RWPE2 (cell line): ENCODE data around the gene HLCS.

Experiments
- ATAC-seq: fragments of 200-7000 bp; cut with Tn5 transposase; 3 replicates; pipeline ENCODE4 v1.9.1; 2021; ENCODE audit warnings: low read depth
- DNase-seq: peaks from one replicate; pipeline ENCODE4 v3.0.0-alpha.2; 2020; ENCODE audit warnings: low spot score
- H3K27ac ChIP-seq: fragments of 450-650 bp; 2 replicates; pipeline ENCODE4 v1.5.1; 2017; ENCODE audit warnings: mild to moderate bottlenecking; ENCODE audit not compliant: poor library complexity, severe bottlenecking
- H3K27me3 ChIP-seq: fragments of 250-450 bp; sonication (Bioruptor Pico); 2 replicates; pipeline ENCODE4 v1.5.1; 2021; ENCODE audit warnings: mild to moderate bottlenecking, moderate library complexity; ENCODE audit not compliant: insufficient read depth, poor library complexity, severe bottlenecking
- H3K36me3 ChIP-seq: fragments of 250-450 bp; sonication (Bioruptor Pico); 2 replicates; pipeline ENCODE4 v1.5.1; 2020; ENCODE audit warnings: low read depth, mild to moderate bottlenecking, moderate library complexity
- H3K4me1 ChIP-seq: fragments of 250-450 bp; sonication (Bioruptor Pico); 2 replicates; pipeline ENCODE4 v1.5.1; 2021; ENCODE audit warnings: mild to moderate bottlenecking, moderate library complexity; ENCODE audit not compliant: insufficient read depth, poor library complexity, severe bottlenecking
- H3K4me3 ChIP-seq: fragments of 250-450 bp; sonication (Bioruptor Pico); 2 replicates; pipeline ENCODE4 v1.5.1; 2021; ENCODE audit warnings: mild to moderate bottlenecking, moderate library complexity; ENCODE audit not compliant: severe bottlenecking
- H3K9me3 ChIP-seq: fragments of 250-450 bp; sonication (Bioruptor Pico); 2 replicates; pipeline ENCODE4 v1.5.1; 2021; ENCODE audit warnings: mild to moderate bottlenecking, moderate library complexity; ENCODE audit not compliant: severe bottlenecking
- TF ChIP-seq, protein P1 (sequence below): fragments of 450-650 bp; IDR thresholded peaks from one replicate; pipeline ENCODE4 v1.5.1; 2017; ENCODE audit warnings: mild to moderate bottlenecking, moderate library complexity; ENCODE audit not compliant: poor library complexity, severe bottlenecking

Gene HLCS

GRCh38 chr21:36864974-36865373, 101.5 kb downstream of the HLCS start:
- H3K36me3 ChIP-seq, result no peaks in the 10 kb centered on the region
- H3K27me3 ChIP-seq, result no peaks in the 10 kb centered on the region
- TF ChIP-seq, protein P1, sequence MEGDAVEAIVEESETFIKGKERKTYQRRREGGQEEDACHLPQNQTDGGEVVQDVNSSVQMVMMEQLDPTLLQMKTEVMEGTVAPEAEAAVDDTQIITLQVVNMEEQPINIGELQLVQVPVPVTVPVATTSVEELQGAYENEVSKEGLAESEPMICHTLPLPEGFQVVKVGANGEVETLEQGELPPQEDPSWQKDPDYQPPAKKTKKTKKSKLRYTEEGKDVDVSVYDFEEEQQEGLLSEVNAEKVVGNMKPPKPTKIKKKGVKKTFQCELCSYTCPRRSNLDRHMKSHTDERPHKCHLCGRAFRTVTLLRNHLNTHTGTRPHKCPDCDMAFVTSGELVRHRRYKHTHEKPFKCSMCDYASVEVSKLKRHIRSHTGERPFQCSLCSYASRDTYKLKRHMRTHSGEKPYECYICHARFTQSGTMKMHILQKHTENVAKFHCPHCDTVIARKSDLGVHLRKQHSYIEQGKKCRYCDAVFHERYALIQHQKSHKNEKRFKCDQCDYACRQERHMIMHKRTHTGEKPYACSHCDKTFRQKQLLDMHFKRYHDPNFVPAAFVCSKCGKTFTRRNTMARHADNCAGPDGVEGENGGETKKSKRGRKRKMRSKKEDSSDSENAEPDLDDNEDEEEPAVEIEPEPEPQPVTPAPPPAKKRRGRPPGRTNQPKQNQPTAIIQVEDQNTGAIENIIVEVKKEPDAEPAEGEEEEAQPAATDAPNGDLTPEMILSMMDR, result no peak
- no peaks in the 10 kb centered on the region for H3K9me3 ChIP-seq
- DNase-seq (no peak), ATAC-seq (no peak)
- peaks cover 20% of the 10 kb centered on the region for H3K4me1 ChIP-seq
- H3K27ac ChIP-seq, result no peak overlapping the region
- no peak overlapping the region for H3K4me3 ChIP-seq

- no peaks in the 10 kb centered on the region for H3K27me3 ChIP-seq
- H3K4me1 ChIP-seq, result peaks cover 30% of the 10 kb centered on the region
- TF ChIP-seq, protein P1, result no peak
- no peak for DNase-seq
- no peak for ATAC-seq
- peak overlapping the region; percentile 99 for H3K27ac ChIP-seq
- no peaks in the 10 kb centered on the region for H3K9me3 ChIP-seq
- H3K36me3 ChIP-seq, result no peaks in the 10 kb centered on the region
- no peak overlapping the region for H3K4me3 ChIP-seq
These were observed 103.2 kb downstream of the HLCS start for GRCh38 chr21:36863260-36863659.

- Histone ChIP-seq H3K36me3 (no peaks in the 10 kb centered on the region), H3K9me3 (no peaks in the 10 kb centered on the region), H3K27ac (peak overlapping the region; percentile 99), H3K4me1 (peaks cover 33% of the 10 kb centered on the region), H3K4me3 (no peak overlapping the region), H3K27me3 (no peaks in the 10 kb centered on the region)
- no peak for DNase-seq
- ATAC-seq, result no peak
- TF ChIP-seq, protein P1, result no peak
These were observed 104.7 kb downstream of the HLCS start for GRCh38 chr21:36861595-36862323.

DNA sequence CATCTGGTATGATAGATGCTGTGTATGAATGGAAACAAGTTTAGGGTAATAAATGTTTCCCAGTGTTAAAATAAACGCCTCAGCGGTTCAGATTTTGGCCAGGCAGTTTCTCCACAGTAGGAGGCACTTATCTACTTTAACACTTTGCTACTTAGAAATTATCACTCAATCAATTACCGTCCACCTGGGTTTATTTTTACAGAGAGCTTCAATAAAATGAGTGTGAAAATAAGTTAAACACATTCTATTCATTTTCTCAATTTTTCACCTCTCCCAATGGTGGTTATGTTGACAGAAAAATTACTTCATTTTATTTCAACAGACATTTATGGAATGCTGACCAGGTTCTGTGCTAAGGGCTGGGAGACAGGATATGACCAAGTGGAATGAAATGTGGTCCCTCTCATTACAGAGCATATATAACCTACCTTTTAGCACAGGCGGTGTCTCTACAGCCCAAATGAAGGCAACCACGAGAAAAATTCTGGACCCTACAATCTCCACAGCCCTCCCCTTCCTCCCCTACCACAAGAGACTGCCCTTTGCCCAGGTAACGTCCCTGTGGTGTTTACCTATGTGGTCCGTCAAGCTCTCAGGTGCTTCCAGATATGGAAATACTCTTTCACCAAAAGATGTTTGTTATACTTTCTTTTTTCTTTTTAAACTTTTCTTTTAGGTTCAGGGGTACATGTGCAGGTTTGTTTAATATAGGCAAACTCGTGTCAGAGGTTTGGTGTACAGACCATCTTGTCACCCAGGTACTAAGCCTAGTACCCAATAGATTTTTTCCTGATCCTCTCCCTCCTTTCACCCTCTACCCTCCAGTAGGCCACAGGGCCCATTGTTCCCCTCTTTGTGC, 105.5 kb downstream of the HLCS start:
- ATAC-seq (peak; percentile 96), DNase-seq (no peak)
- no peaks in the 10 kb centered on the region for H3K27me3 ChIP-seq
- peak overlapping the region; percentile 99 for H3K27ac ChIP-seq
- peaks cover 33% of the 10 kb centered on the region for H3K4me1 ChIP-seq
- H3K9me3 ChIP-seq, result no peaks in the 10 kb centered on the region
- no peaks in the 10 kb centered on the region for H3K36me3 ChIP-seq
- H3K4me3 ChIP-seq, result no peak overlapping the region
- TF ChIP-seq, protein P1, result peak; percentile 19
